ENCODE data around the gene KRTAP5-8.
"Not testable (repeated sequence)": the region's sequence is repeated elsewhere in the genome, so short reads cannot be mapped to it uniquely, and the experiment has no call there.

Gene KRTAP5-8

GRCh38 chr11:71539017-71539416 is 1.2 kb downstream of the KRTAP5-8 start:
- CTCF ChIA-PET: no interaction called here
- H3K36me3 ChIP-seq (ENCODE audit: control insufficient read depth in 4 of 4, insufficient read depth in 4 of 4, low read length in 3 of 4): no peaks in the 10 kb centered on the region
- POLR2A ChIA-PET: no interaction called here
- peaks cover 0 to 25% (median 17%) of the 10 kb centered on the region in 4 experiments for H3K4me1 ChIP-seq (ENCODE audit: control extremely low read depth in 1 of 4, control insufficient read depth in 4 of 4, insufficient read depth in 4 of 4, low read length in 3 of 4)
- H3K27ac ChIP-seq (ENCODE audit: insufficient read depth in 1 of 2, low read depth in 1 of 2, low read length in 2 of 2, poor library complexity in 1 of 2, severe bottlenecking in 2 of 2): no peak overlapping the region
- H3K4me3 ChIP-seq (ENCODE audit: control insufficient read depth in 1 of 7, extremely low read depth in 1 of 7, insufficient read depth in 4 of 7, low read depth in 2 of 7, low read length in 6 of 7): no peak overlapping the region
- H3K27me3 ChIP-seq (replicated peaks in 2 of 5; ENCODE audit: control insufficient read depth in 4 of 5, insufficient read depth in 5 of 5, low read length in 4 of 5): no peaks in the 10 kb centered on the region
- DNase-seq: no peak
- WGBS (ENCODE audit: insufficient coverage): 97% methylated on average over 10 of the region's 11 CpGs
- H3K9me3 ChIP-seq (ENCODE audit: control extremely low read depth in 1 of 5, control insufficient read depth in 4 of 5, insufficient read depth in 2 of 5, low read depth in 1 of 5, low read length in 4 of 5): peaks cover 0 to 7% (median 0%) of the 10 kb centered on the region in 5 experiments

GRCh38 chr11:71539971-71540370 is 2.1 kb downstream of the KRTAP5-8 start:
- H3K9me3 ChIP-seq (ENCODE audit: control extremely low read depth in 1 of 5, control insufficient read depth in 4 of 5, insufficient read depth in 2 of 5, low read depth in 1 of 5, low read length in 4 of 5); DNase-seq; H3K27ac ChIP-seq (ENCODE audit: insufficient read depth in 1 of 2, low read depth in 1 of 2, low read length in 2 of 2, poor library complexity in 1 of 2, severe bottlenecking in 2 of 2); CTCF ChIA-PET; H3K4me3 ChIP-seq (ENCODE audit: control insufficient read depth in 1 of 7, extremely low read depth in 1 of 7, insufficient read depth in 4 of 7, low read depth in 2 of 7, low read length in 6 of 7); H3K36me3 ChIP-seq (ENCODE audit: control insufficient read depth in 4 of 4, insufficient read depth in 4 of 4, low read length in 3 of 4); POLR2A ChIA-PET; H3K27me3 ChIP-seq (replicated peaks in 2 of 5; ENCODE audit: control insufficient read depth in 4 of 5, insufficient read depth in 5 of 5, low read length in 4 of 5): not testable (repeated sequence)
- H3K4me1 ChIP-seq (ENCODE audit: control extremely low read depth in 1 of 4, control insufficient read depth in 4 of 4, insufficient read depth in 4 of 4, low read length in 3 of 4): peaks cover 2 to 33% (median 18%) of the 10 kb centered on the region in 4 experiments
- 98% methylated on average over 9 of the region's 11 CpGs for WGBS (ENCODE audit: insufficient coverage)

GRCh38 chr11:71540521-71541304 is 2.9 kb downstream of the KRTAP5-8 start:
- H3K36me3 ChIP-seq (ENCODE audit: control insufficient read depth in 4 of 4, insufficient read depth in 4 of 4, low read length in 3 of 4); H3K27me3 ChIP-seq (replicated peaks in 2 of 5; ENCODE audit: control insufficient read depth in 4 of 5, insufficient read depth in 5 of 5, low read length in 4 of 5); DNase-seq; H3K4me3 ChIP-seq (ENCODE audit: control insufficient read depth in 1 of 7, extremely low read depth in 1 of 7, insufficient read depth in 4 of 7, low read depth in 2 of 7, low read length in 6 of 7); POLR2A ChIA-PET; H3K9me3 ChIP-seq (ENCODE audit: control extremely low read depth in 1 of 5, control insufficient read depth in 4 of 5, insufficient read depth in 2 of 5, low read depth in 1 of 5, low read length in 4 of 5); H3K27ac ChIP-seq (ENCODE audit: insufficient read depth in 1 of 2, low read depth in 1 of 2, low read length in 2 of 2, poor library complexity in 1 of 2, severe bottlenecking in 2 of 2); CTCF ChIA-PET: not testable (repeated sequence)
- H3K4me1 ChIP-seq (ENCODE audit: control extremely low read depth in 1 of 4, control insufficient read depth in 4 of 4, insufficient read depth in 4 of 4, low read length in 3 of 4): peaks cover 2 to 40% (median 17%) of the 10 kb centered on the region in 4 experiments
- WGBS (ENCODE audit: insufficient coverage): 96% methylated on average over 9 of the region's 9 CpGs

DNA sequence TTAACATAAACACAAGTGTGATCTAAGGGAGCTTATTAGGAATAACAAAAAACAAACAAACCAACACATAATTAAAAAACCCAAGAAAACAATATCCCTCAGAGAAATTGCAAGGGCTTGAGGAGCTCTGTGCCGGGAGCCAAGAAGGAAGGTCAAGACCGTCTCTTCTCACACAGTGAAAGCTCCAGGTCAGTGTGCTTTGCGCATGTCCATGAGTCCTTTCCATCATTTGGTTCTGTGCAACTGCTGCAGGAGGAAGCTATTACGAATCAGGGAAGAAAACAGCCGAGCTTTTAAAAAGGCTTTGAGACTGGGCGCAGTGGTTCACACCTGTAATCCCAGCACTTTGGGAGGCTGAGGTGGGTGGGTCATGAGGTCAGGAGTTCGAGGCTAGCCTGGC is 4.6 kb downstream of the KRTAP5-8 start:
- WGBS (ENCODE audit: insufficient coverage): 100% methylated on average over 5 of the region's 7 CpGs
- Histone ChIP-seq H3K4me3 (ENCODE audit: control insufficient read depth in 1 of 7, extremely low read depth in 1 of 7, insufficient read depth in 4 of 7, low read depth in 2 of 7, low read length in 6 of 7) (no peak overlapping the region), H3K36me3 (ENCODE audit: control insufficient read depth in 4 of 4, insufficient read depth in 4 of 4, low read length in 3 of 4) (no peaks in the 10 kb centered on the region), H3K9me3 (ENCODE audit: control extremely low read depth in 1 of 5, control insufficient read depth in 4 of 5, insufficient read depth in 2 of 5, low read depth in 1 of 5, low read length in 4 of 5) (peaks cover 0 to 7% (median 0%) of the 10 kb centered on the region in 5 experiments), H3K27ac (ENCODE audit: insufficient read depth in 1 of 2, low read depth in 1 of 2, low read length in 2 of 2, poor library complexity in 1 of 2, severe bottlenecking in 2 of 2) (no peak overlapping the region), H3K4me1 (ENCODE audit: control extremely low read depth in 1 of 4, control insufficient read depth in 4 of 4, insufficient read depth in 4 of 4, low read length in 3 of 4) (peaks cover 2 to 43% (median 17%) of the 10 kb centered on the region in 4 experiments), H3K27me3 (replicated peaks in 2 of 5; ENCODE audit: control insufficient read depth in 4 of 5, insufficient read depth in 5 of 5, low read length in 4 of 5) (no peaks in the 10 kb centered on the region)
- ChIA-PET CTCF (interaction anchor here (1.4 kb wide), 1 partner anchor 37 kb away, joined by 3 read pairs; no protein-coding TSS in a partner anchor), POLR2A (no interaction called here)
- no peak for DNase-seq

- no peak overlapping the region for H3K4me3 ChIP-seq (ENCODE audit: control insufficient read depth in 1 of 7, extremely low read depth in 1 of 7, insufficient read depth in 4 of 7, low read depth in 2 of 7, low read length in 6 of 7)
- H3K36me3 ChIP-seq (ENCODE audit: control insufficient read depth in 4 of 4, insufficient read depth in 4 of 4, low read length in 3 of 4): no peaks in the 10 kb centered on the region
- H3K27me3 ChIP-seq (replicated peaks in 2 of 5; ENCODE audit: control insufficient read depth in 4 of 5, insufficient read depth in 5 of 5, low read length in 4 of 5): no peaks in the 10 kb centered on the region
- peaks cover 0 to 7% (median 0%) of the 10 kb centered on the region in 5 experiments for H3K9me3 ChIP-seq (ENCODE audit: control extremely low read depth in 1 of 5, control insufficient read depth in 4 of 5, insufficient read depth in 2 of 5, low read depth in 1 of 5, low read length in 4 of 5)
- WGBS (ENCODE audit: insufficient coverage): 91% methylated on average over 15 of the region's 15 CpGs
- no peak overlapping the region for H3K27ac ChIP-seq (ENCODE audit: insufficient read depth in 1 of 2, low read depth in 1 of 2, low read length in 2 of 2, poor library complexity in 1 of 2, severe bottlenecking in 2 of 2)
- peaks cover 2 to 44% (median 17%) of the 10 kb centered on the region in 4 experiments for H3K4me1 ChIP-seq (ENCODE audit: control extremely low read depth in 1 of 4, control insufficient read depth in 4 of 4, insufficient read depth in 4 of 4, low read length in 3 of 4)
- DNase-seq: peak in 2 of 3 donors; percentile 11 to 22
- CTCF ChIA-PET: interaction anchor here (1.1 to 1.4 kb wide), 2 partner anchors 21 to 37 kb away, joined by 3 read pairs; no protein-coding TSS in a partner anchor
- POLR2A ChIA-PET: no interaction called here
Observed at GRCh38 chr11:71542879-71543777, 5.3 kb downstream of the KRTAP5-8 start.

DNA sequence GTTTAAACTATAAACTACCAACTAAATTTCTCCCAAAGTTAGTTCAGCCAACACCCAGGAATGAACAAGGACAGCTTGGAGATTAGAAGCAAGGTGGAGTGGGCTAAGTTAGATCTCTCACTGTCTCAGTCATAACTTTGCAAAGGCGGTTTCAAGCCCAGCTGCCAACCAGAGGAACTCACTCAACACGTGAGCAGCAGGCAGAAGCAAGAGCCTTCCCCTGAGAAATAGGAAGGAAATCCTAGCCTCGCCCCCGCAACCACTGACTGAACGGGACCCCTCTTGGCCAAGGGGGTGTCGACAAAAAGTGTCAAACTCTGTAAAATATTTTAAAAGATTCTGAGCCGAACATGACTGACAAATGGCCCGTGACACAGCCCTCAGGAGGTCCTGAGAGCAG is 6.0 kb downstream of the KRTAP5-8 start:
- no peaks in the 10 kb centered on the region for H3K36me3 ChIP-seq (ENCODE audit: control insufficient read depth in 4 of 4, insufficient read depth in 4 of 4, low read length in 3 of 4)
- ChIA-PET CTCF (interaction anchor here (1.1 kb wide), 1 partner anchor 20 kb away, joined by 3 read pairs; no protein-coding TSS in a partner anchor), POLR2A (no interaction called here)
- H3K27me3 ChIP-seq (replicated peaks in 2 of 5; ENCODE audit: control insufficient read depth in 4 of 5, insufficient read depth in 5 of 5, low read length in 4 of 5): no peaks in the 10 kb centered on the region
- WGBS (ENCODE audit: insufficient coverage): 6% methylated on average over 8 of the region's 8 CpGs
- DNase-seq: peak; percentile 36 to 87 (median 79)
- peaks cover 2 to 46% (median 17%) of the 10 kb centered on the region in 4 experiments for H3K4me1 ChIP-seq (ENCODE audit: control extremely low read depth in 1 of 4, control insufficient read depth in 4 of 4, insufficient read depth in 4 of 4, low read length in 3 of 4)
- peaks cover 0 to 7% (median 0%) of the 10 kb centered on the region in 5 experiments for H3K9me3 ChIP-seq (ENCODE audit: control extremely low read depth in 1 of 5, control insufficient read depth in 4 of 5, insufficient read depth in 2 of 5, low read depth in 1 of 5, low read length in 4 of 5)
- peak overlapping the region in 2 of 7 experiments; percentile 4 to 16 for H3K4me3 ChIP-seq (ENCODE audit: control insufficient read depth in 1 of 7, extremely low read depth in 1 of 7, insufficient read depth in 4 of 7, low read depth in 2 of 7, low read length in 6 of 7)
- H3K27ac ChIP-seq (ENCODE audit: insufficient read depth in 1 of 2, low read depth in 1 of 2, low read length in 2 of 2, poor library complexity in 1 of 2, severe bottlenecking in 2 of 2): no peak overlapping the region

Data from common myeloid progenitor, CD34-positive (primary cell).